ENCODE measurements around the gene BSN. TPM values are rescaled to one million over a fixed set of nuclear protein-coding genes. Genes with fewer than 3 reads are reported as not detected.

The BSN gene
- polyA plus RNA-seq, 2 of the 4 experiments (the other 2 are of a cell fraction), result 0.04 to 0.08 TPM

DNA sequence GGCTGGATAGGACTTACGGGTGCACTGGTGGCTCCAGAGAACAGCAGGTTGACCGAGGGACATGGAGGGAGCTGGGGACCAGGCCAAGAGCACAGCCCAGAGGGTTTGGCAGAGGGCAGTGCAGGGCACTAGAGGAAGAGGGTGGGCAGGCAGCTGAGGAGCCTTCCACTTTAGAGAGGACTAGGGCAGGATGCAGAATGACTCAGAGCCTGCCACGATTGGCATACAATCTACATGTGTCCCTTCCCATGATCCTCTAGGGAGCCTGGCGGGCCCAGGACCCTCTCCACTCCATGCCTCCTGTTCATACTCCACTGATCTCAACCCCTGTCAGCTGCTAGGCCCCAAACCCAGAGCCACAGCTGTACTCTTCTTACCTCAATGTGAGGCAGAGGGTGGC lies 105.5 kb downstream of the BSN start (continued):
- TF ChIP-seq ZFP36 (IDR thresholded peaks at IDR 0.05; ENCODE audit: borderline replicate concordance, partially characterized antibody), result no peak

DNA sequence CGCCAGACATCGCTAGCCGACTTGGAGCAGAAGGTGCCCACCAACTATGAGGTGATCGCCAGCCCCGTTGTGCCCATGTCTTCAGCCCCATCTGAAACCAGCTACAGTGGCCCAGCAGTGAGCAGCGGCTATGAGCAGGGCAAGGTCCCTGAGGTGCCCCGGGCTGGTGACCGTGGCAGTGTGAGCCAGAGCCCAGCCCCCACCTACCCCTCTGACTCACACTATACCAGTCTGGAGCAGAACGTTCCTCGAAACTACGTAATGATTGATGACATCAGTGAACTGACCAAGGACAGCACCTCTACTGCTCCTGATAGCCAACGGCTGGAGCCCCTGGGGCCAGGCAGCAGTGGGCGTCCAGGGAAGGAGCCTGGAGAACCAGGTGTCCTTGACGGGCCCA lies 107.0 kb downstream of the BSN start:
- Histone ChIP-seq H3K4me1 (no peaks in the 10 kb centered on the region), H3K4me2 (no peak overlapping the region), H3K27ac (no peak overlapping the region; a peak in 1 of 6 replicates), H3K9me3 (no peaks in the 10 kb centered on the region), H3K4me3 (no peak overlapping the region)
- peak in 1 of 2 experiments; percentile 9 for DNase-seq (ENCODE audit: low read depth in 1 of 2, low spot score in 1 of 2)
- FAIRE-seq, result no peak
- 69% methylated on average over 8 of the region's 14 CpGs for WGBS (ENCODE audit: missing lambda C conversion rate)
- no peak for ATAC-seq
- CTCF ChIA-PET, result interaction anchor here (2.6 to 5.2 kb wide), 2 partner anchors 10 to 122 kb away, joined by 9 to 29 read pairs; no protein-coding TSS in a partner anchor
- TF ChIP-seq, protein P1, sequence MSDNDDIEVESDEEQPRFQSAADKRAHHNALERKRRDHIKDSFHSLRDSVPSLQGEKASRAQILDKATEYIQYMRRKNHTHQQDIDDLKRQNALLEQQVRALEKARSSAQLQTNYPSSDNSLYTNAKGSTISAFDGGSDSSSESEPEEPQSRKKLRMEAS (IDR thresholded peaks at IDR 0.05), result no peak
- TF ChIP-seq BHLHE40 (IDR thresholded peaks at IDR 0.05; ENCODE audit: low read depth, low read length) (no peak), PHF8 (IDR thresholded peaks at IDR 0.05; ENCODE audit: borderline replicate concordance, low read depth) (no peak), CBX2 (IDR thresholded peaks at IDR 0.05; ENCODE audit: borderline replicate concordance, low read depth) (no peak), NPAS2 (CRISPR knock-in tag; IDR thresholded peaks at IDR 0.05; ENCODE audit: borderline replicate concordance) (no peak), NFE2L2 (conservative IDR thresholded peaks at IDR 0.05; ENCODE audit: low read length) (no peak)
- TF ChIP-seq, protein P2, sequence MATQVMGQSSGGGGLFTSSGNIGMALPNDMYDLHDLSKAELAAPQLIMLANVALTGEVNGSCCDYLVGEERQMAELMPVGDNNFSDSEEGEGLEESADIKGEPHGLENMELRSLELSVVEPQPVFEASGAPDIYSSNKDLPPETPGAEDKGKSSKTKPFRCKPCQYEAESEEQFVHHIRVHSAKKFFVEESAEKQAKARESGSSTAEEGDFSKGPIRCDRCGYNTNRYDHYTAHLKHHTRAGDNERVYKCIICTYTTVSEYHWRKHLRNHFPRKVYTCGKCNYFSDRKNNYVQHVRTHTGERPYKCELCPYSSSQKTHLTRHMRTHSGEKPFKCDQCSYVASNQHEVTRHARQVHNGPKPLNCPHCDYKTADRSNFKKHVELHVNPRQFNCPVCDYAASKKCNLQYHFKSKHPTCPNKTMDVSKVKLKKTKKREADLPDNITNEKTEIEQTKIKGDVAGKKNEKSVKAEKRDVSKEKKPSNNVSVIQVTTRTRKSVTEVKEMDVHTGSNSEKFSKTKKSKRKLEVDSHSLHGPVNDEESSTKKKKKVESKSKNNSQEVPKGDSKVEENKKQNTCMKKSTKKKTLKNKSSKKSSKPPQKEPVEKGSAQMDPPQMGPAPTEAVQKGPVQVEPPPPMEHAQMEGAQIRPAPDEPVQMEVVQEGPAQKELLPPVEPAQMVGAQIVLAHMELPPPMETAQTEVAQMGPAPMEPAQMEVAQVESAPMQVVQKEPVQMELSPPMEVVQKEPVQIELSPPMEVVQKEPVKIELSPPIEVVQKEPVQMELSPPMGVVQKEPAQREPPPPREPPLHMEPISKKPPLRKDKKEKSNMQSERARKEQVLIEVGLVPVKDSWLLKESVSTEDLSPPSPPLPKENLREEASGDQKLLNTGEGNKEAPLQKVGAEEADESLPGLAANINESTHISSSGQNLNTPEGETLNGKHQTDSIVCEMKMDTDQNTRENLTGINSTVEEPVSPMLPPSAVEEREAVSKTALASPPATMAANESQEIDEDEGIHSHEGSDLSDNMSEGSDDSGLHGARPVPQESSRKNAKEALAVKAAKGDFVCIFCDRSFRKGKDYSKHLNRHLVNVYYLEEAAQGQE (IDR thresholded peaks at IDR 0.05), result no peak
- TF ChIP-seq, protein P3, sequence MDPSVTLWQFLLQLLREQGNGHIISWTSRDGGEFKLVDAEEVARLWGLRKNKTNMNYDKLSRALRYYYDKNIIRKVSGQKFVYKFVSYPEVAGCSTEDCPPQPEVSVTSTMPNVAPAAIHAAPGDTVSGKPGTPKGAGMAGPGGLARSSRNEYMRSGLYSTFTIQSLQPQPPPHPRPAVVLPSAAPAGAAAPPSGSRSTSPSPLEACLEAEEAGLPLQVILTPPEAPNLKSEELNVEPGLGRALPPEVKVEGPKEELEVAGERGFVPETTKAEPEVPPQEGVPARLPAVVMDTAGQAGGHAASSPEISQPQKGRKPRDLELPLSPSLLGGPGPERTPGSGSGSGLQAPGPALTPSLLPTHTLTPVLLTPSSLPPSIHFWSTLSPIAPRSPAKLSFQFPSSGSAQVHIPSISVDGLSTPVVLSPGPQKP (IDR thresholded peaks at IDR 0.05; ENCODE audit: low read depth, low read length), result no peak
- POLR2A ChIA-PET, result no interaction called here

DNA sequence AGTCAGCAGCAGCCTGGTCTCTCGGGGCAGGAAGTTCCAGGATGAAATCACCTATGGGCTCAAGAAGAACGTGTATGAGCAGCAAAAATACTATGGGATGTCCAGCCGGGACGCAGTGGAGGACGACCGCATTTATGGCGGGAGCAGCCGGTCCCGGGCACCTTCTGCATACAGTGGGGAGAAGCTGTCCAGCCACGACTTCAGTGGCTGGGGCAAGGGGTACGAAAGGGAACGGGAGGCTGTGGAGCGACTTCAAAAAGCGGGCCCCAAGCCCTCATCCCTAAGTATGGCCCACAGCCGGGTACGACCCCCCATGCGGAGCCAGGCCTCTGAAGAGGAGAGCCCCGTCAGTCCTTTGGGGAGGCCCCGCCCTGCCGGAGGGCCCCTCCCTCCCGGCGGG lies 107.7 kb downstream of the BSN start:
- no peaks in the 10 kb centered on the region for H3K9me3 ChIP-seq
- ATAC-seq (no peak), FAIRE-seq (no peak), DNase-seq (ENCODE audit: low read depth in 1 of 2, low spot score in 1 of 2) (no peak)
- WGBS (ENCODE audit: missing lambda C conversion rate), result 80% methylated on average over 22 of the region's 22 CpGs
- H3K4me3 ChIP-seq, result no peak overlapping the region
- CTCF ChIA-PET, result interaction anchor here (2.0 to 5.2 kb wide), 2 partner anchors 10 to 123 kb away, joined by 13 to 29 read pairs; no protein-coding TSS in a partner anchor
- TF ChIP-seq ESRRA (IDR thresholded peaks at IDR 0.05; ENCODE audit: borderline replicate concordance, low read length), result no peak
- POLR2A ChIA-PET, result no interaction called here
- no peak overlapping the region; a peak in 1 of 6 replicates for H3K27ac ChIP-seq
- H3K4me2 ChIP-seq, result no peak overlapping the region
- H3K4me1 ChIP-seq, result no peaks in the 10 kb centered on the region

DNA sequence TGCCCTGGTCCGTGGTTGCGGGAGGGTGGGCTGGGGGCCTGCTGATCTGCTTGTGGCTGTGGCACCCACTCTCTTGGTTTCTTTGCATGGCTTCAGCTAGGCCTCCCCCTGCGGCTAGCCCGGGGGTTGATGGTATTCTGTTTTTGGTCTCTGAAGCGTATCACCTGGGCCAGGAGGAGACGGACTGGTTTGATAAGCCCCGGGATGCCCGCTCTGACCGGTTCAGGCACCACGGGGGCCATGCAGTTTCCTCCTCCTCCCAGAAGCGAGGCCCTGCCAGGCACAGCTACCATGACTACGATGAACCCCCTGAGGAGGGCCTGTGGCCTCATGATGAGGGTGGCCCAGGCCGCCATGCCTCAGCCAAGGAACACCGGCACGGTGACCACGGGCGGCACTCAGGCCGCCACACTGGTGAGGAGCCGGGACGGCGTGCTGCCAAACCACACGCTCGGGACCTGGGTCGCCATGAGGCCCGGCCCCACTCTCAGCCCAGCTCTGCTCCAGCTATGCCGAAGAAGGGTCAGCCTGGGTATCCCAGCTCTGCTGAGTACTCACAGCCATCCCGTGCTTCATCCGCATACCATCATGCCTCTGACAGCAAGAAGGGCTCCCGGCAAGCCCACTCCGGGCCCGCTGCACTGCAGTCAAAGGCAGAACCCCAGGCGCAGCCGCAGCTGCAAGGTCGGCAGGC lies 108.6 kb downstream of the BSN start:
- WGBS (ENCODE audit: missing lambda C conversion rate), result 96% methylated on average over 13 of the region's 34 CpGs
- ChIA-PET CTCF (interaction anchor here (0.6 to 5.2 kb wide), 6 partner anchors 9 to 176 kb away, joined by 3 to 29 read pairs (median 3); no protein-coding TSS in a partner anchor), POLR2A (no interaction called here)
- Histone ChIP-seq H3K4me3 (no peak overlapping the region), H3K9me3 (no peaks in the 10 kb centered on the region), H3K27ac (no peak overlapping the region), H3K4me2 (no peak overlapping the region), H3K4me1 (peaks cover 3% of the 10 kb centered on the region)
- no peak for DNase-seq (ENCODE audit: low read depth in 1 of 2, low spot score in 1 of 2)
- TF ChIP-seq EHF (CRISPR knock-in tag; IDR thresholded peaks at IDR 0.05) (no peak), CHD2 (IDR thresholded peaks at IDR 0.05; ENCODE audit: low read length, partially characterized antibody) (no peak)
- TF ChIP-seq, protein P4, sequence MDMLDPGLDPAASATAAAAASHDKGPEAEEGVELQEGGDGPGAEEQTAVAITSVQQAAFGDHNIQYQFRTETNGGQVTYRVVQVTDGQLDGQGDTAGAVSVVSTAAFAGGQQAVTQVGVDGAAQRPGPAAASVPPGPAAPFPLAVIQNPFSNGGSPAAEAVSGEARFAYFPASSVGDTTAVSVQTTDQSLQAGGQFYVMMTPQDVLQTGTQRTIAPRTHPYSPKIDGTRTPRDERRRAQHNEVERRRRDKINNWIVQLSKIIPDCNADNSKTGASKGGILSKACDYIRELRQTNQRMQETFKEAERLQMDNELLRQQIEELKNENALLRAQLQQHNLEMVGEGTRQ (IDR thresholded peaks at IDR 0.05), result no peak
- FAIRE-seq, result no peak
- ATAC-seq, result no peak
